K562 (cell line): ENCODE measurements around the gene RNU6-9. TPM values are rescaled to one million over a fixed set of nuclear protein-coding genes. Genes with fewer than 3 reads are reported as not detected.
A peak's percentile ranks its signal among the peaks of the same experiment; 100 is the strongest.

Experiments used
- E2F6 ChIP-seq, 2 experiments: IDR thresholded peaks; 2 replicates each; pipeline ENCODE4 v1.6.1; 2011; ENCODE audit warnings: borderline replicate concordance in 1 of 2, control low read depth in 1 of 2, low read depth in 1 of 2, low read length in 1 of 2, mild to moderate bottlenecking in 1 of 2, mixed read lengths in 1 of 2, moderate library complexity in 1 of 2; ENCODE audit not compliant: insufficient read depth in 1 of 2, insufficient read length in 1 of 2, poor library complexity in 1 of 2, severe bottlenecking in 1 of 2; ENCODE audit errors: extremely low read depth in 1 of 2
- HDAC2 ChIP-seq: fragments of 450-650 bp; IDR thresholded peaks from 2 replicates; pipeline ENCODE4 v1.6.1; 2016; ENCODE audit warnings: mild to moderate bottlenecking
- HDAC8 ChIP-seq: fragments of 450-650 bp; IDR thresholded peaks from 2 replicates; pipeline ENCODE4 v1.6.1; 2016; ENCODE audit warnings: mild to moderate bottlenecking, missing genetic modification characterization, moderate library complexity, missing compliant biosample characterization
- POLR2AphosphoS5 ChIP-seq: IDR thresholded peaks from 2 replicates; pipeline ENCODE4 v1.6.1; 2011; ENCODE audit warnings: mild to moderate bottlenecking, low read depth, low read length, moderate library complexity; ENCODE audit not compliant: control insufficient read depth, insufficient read depth
- POLR2H ChIP-seq: IDR thresholded peaks from 2 replicates; pipeline ENCODE4 v1.6.1; 2016; ENCODE audit warnings: missing genetic modification characterization, low read depth, mild to moderate bottlenecking, control low read depth, missing compliant biosample characterization, moderate library complexity
- POU5F1 ChIP-seq: fragments of 150-350 bp; IDR thresholded peaks from 2 replicates; pipeline ENCODE4 v1.6.1; 2014; ENCODE audit warnings: borderline replicate concordance, low read length, low read depth, mild to moderate bottlenecking; ENCODE audit not compliant: partially characterized antibody
- SPI1 ChIP-seq: IDR thresholded peaks from 2 replicates; pipeline ENCODE4 v1.6.1; 2011; ENCODE audit warnings: low read depth, low read length, control low read depth, borderline replicate concordance
- ZFX ChIP-seq: sonication (generic); formaldehyde crosslinking; IDR thresholded peaks from 2 replicates; pipeline ENCODE4 v1.8.0; 2022; ENCODE audit warnings: mild to moderate bottlenecking, missing genetic modification reagents, moderate library complexity
- ZKSCAN3 ChIP-seq: fragments of 250-450 bp; sonication (Bioruptor Pico); IDR thresholded peaks from 2 replicates; pipeline ENCODE4 v1.4.0; 2020
- ZNF239 ChIP-seq: fragments of 250-450 bp; sonication (Bioruptor Pico); IDR thresholded peaks from 2 replicates; pipeline ENCODE4 v1.4.0; 2020; ENCODE audit warnings: mild to moderate bottlenecking
- polyA plus RNA-seq, 8 experiments: library from polyadenylated mRNA; depleted of rRNA in 4 of 8; stranded (reverse) in 5 of 8; unstranded in 3 of 8; fragments of >200 nt; fragmentation: Nextera tagmentation in 2 of 8; fragmentation: Illumina TruSeq in 1 of 8; extraction: Ambion mirVana in 2 of 8; extraction: Trizol in 1 of 8; gene quantifications; 2 replicates each; pipeline versions ENCODE4 v1.2.1 to v1.2.3, GENCODE V29; 2011 to 2014; ENCODE audit warnings: inconsistent platforms in 1 of 8, missing spikeins in 1 of 8
- total RNA-seq, 7 experiments: library from RNA; depleted of rRNA in 6 of 7; stranded (reverse); fragments of >200 nt in 6 of 7; fragmentation: Illumina TruSeq in 2 of 7; extraction: Trizol in 2 of 7; gene quantifications; 2 replicates each; pipeline versions ENCODE4 v1.2.1 to v1.2.3, GENCODE V29; 2011 to 2021; ENCODE audit warnings: low replicate concordance in 1 of 7
- TF ChIP-seq, protein P1 (sequence below): sonication (generic); formaldehyde crosslinking; IDR thresholded peaks from 2 replicates; pipeline ENCODE4 v1.8.1; 2023; ENCODE audit warnings: mild to moderate bottlenecking, missing genetic modification reagents
- TF ChIP-seq, protein P2 (sequence below): fragments of 250-450 bp; sonication (Bioruptor Pico); IDR thresholded peaks from 2 replicates; pipeline ENCODE4 v1.5.1; 2021; ENCODE audit warnings: mild to moderate bottlenecking
- TF ChIP-seq, protein P3 (sequence below): fragments of 450-650 bp; IDR thresholded peaks from 2 replicates; pipeline ENCODE4 v1.7.0; 2016; ENCODE audit warnings: borderline replicate concordance
- TF ChIP-seq, protein P4 (sequence below), 2 experiments: fragments of 450-650 bp; IDR thresholded peaks; 2 replicates each; pipeline ENCODE4 v1.6.1; 2018; ENCODE audit warnings: mild to moderate bottlenecking in 2 of 2, low read depth in 1 of 2; ENCODE audit not compliant: partially characterized antibody in 2 of 2

The RNU6-9 gene
- total and polyA plus RNA-seq, 9 of the 15 experiments (the other 6 are each of a cell fraction or from before 2014, with no cell fraction given): not detected

- TF ChIP-seq SPI1 (0 out of 2 replicates have a peak, but pooled peaks have one; percentile 11), POLR2AphosphoS5 (peak; percentile 63; the same call in 1 of the 2 replicates), E2F6 (IDR thresholded peaks at IDR 0.05; ENCODE audit: borderline replicate concordance in 1 of 2, extremely low read depth in 1 of 2, insufficient read depth in 1 of 2, insufficient read length in 1 of 2, low read depth in 1 of 2, low read length in 1 of 2, poor library complexity in 1 of 2, severe bottlenecking in 1 of 2) (peak in 1 of 2 experiments; percentile 37), HDAC8 (no peak), ZFX (CRISPR knock-in tag) (peak; percentile 57), ZKSCAN3 (CRISPR knock-in tag) (no peak), POU5F1 (no peak), POLR2H (tag) (0 out of 2 replicates have a peak, but pooled peaks have one; percentile 33), ZNF239 (CRISPR knock-in tag) (no peak), HDAC2 (no peak)
- TF ChIP-seq, protein P1, sequence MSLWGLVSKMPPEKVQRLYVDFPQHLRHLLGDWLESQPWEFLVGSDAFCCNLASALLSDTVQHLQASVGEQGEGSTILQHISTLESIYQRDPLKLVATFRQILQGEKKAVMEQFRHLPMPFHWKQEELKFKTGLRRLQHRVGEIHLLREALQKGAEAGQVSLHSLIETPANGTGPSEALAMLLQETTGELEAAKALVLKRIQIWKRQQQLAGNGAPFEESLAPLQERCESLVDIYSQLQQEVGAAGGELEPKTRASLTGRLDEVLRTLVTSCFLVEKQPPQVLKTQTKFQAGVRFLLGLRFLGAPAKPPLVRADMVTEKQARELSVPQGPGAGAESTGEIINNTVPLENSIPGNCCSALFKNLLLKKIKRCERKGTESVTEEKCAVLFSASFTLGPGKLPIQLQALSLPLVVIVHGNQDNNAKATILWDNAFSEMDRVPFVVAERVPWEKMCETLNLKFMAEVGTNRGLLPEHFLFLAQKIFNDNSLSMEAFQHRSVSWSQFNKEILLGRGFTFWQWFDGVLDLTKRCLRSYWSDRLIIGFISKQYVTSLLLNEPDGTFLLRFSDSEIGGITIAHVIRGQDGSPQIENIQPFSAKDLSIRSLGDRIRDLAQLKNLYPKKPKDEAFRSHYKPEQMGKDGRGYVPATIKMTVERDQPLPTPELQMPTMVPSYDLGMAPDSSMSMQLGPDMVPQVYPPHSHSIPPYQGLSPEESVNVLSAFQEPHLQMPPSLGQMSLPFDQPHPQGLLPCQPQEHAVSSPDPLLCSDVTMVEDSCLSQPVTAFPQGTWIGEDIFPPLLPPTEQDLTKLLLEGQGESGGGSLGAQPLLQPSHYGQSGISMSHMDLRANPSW: no peak
- TF ChIP-seq, protein P2, sequence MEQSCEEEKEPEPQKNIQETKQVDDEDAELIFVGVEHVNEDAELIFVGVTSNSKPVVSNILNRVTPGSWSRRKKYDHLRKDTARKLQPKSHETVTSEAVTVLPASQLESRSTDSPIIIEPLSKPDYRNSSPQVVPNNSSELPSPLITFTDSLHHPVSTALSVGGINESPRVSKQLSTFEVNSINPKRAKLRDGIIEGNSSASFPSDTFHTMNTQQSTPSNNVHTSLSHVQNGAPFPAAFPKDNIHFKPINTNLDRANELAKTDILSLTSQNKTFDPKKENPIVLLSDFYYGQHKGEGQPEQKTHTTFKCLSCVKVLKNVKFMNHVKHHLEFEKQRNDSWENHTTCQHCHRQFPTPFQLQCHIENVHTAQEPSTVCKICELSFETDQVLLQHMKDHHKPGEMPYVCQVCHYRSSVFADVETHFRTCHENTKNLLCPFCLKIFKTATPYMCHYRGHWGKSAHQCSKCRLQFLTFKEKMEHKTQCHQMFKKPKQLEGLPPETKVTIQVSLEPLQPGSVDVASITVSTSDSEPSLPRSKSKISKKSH: no peak
- TF ChIP-seq, protein P3, sequence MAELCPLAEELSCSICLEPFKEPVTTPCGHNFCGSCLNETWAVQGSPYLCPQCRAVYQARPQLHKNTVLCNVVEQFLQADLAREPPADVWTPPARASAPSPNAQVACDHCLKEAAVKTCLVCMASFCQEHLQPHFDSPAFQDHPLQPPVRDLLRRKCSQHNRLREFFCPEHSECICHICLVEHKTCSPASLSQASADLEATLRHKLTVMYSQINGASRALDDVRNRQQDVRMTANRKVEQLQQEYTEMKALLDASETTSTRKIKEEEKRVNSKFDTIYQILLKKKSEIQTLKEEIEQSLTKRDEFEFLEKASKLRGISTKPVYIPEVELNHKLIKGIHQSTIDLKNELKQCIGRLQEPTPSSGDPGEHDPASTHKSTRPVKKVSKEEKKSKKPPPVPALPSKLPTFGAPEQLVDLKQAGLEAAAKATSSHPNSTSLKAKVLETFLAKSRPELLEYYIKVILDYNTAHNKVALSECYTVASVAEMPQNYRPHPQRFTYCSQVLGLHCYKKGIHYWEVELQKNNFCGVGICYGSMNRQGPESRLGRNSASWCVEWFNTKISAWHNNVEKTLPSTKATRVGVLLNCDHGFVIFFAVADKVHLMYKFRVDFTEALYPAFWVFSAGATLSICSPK: no peak
- TF ChIP-seq, protein P4, sequence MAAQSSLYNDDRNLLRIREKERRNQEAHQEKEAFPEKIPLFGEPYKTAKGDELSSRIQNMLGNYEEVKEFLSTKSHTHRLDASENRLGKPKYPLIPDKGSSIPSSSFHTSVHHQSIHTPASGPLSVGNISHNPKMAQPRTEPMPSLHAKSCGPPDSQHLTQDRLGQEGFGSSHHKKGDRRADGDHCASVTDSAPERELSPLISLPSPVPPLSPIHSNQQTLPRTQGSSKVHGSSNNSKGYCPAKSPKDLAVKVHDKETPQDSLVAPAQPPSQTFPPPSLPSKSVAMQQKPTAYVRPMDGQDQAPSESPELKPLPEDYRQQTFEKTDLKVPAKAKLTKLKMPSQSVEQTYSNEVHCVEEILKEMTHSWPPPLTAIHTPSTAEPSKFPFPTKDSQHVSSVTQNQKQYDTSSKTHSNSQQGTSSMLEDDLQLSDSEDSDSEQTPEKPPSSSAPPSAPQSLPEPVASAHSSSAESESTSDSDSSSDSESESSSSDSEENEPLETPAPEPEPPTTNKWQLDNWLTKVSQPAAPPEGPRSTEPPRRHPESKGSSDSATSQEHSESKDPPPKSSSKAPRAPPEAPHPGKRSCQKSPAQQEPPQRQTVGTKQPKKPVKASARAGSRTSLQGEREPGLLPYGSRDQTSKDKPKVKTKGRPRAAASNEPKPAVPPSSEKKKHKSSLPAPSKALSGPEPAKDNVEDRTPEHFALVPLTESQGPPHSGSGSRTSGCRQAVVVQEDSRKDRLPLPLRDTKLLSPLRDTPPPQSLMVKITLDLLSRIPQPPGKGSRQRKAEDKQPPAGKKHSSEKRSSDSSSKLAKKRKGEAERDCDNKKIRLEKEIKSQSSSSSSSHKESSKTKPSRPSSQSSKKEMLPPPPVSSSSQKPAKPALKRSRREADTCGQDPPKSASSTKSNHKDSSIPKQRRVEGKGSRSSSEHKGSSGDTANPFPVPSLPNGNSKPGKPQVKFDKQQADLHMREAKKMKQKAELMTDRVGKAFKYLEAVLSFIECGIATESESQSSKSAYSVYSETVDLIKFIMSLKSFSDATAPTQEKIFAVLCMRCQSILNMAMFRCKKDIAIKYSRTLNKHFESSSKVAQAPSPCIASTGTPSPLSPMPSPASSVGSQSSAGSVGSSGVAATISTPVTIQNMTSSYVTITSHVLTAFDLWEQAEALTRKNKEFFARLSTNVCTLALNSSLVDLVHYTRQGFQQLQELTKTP (IDR thresholded peaks at IDR 0.05; ENCODE audit: low read depth in 1 of 2, partially characterized antibody in 2 of 2): no peak
Observed at GRCh38 chr19:913080-913748, 19.9 kb downstream of the RNU6-9 start, which contains the start of gene R3HDM4 (continued).
